Measurements from ENCODE around the gene SMCO2.

Gene SMCO2

GRCh38 chr12:27500546-27500945, 54.0 kb downstream of the SMCO2 start:
- no peak for DNase-seq (ENCODE audit: low spot score)

GRCh38 chr12:27502021-27502435, 55.5 kb downstream of the SMCO2 start:
- DNase-seq (ENCODE audit: low spot score), result no peak

- DNase-seq (ENCODE audit: low spot score), result no peak
Observed at GRCh38 chr12:27504507-27504906, 58.0 kb downstream of the SMCO2 start.

GRCh38 chr12:27505109-27505508, 58.6 kb downstream of the SMCO2 start:
- no peak for DNase-seq (ENCODE audit: low spot score)

GRCh38 chr12:27505761-27506160, 59.2 kb downstream of the SMCO2 start:
- DNase-seq (ENCODE audit: low spot score), result no peak

GRCh38 chr12:27506645-27507189, 60.2 kb downstream of the SMCO2 start:
- no peak for DNase-seq (ENCODE audit: low spot score)

- no peak for DNase-seq (ENCODE audit: low spot score)
Observed at GRCh38 chr12:27508736-27509431, 62.3 kb downstream of the SMCO2 start.

- no peak for DNase-seq (ENCODE audit: low spot score)
Observed at GRCh38 chr12:27511031-27511722, 64.6 kb downstream of the SMCO2 start.

- DNase-seq (ENCODE audit: low spot score), result no peak
Observed at GRCh38 chr12:27511723-27512045, 65.1 kb downstream of the SMCO2 start.

- DNase-seq (ENCODE audit: low spot score), result no peak
Observed at GRCh38 chr12:27513155-27513824, 66.8 kb downstream of the SMCO2 start.

GRCh38 chr12:27515671-27516070, 69.1 kb downstream of the SMCO2 start:
- no peak for DNase-seq (ENCODE audit: low spot score)

GRCh38 chr12:27516625-27517024, 70.1 kb downstream of the SMCO2 start:
- DNase-seq (ENCODE audit: low spot score), result no peak

GRCh38 chr12:27517546-27517945, 71.0 kb downstream of the SMCO2 start:
- no peak for DNase-seq (ENCODE audit: low spot score)

- no peak for DNase-seq (ENCODE audit: low spot score)
Observed at GRCh38 chr12:27517961-27518665, 71.6 kb downstream of the SMCO2 start.

- DNase-seq (ENCODE audit: low spot score), result no peak
Observed at GRCh38 chr12:27521066-27521465, 74.5 kb downstream of the SMCO2 start.

- no peak for DNase-seq (ENCODE audit: low spot score)
Observed at GRCh38 chr12:27521981-27522380, 75.4 kb downstream of the SMCO2 start.

GRCh38 chr12:27523305-27523641, 76.7 kb downstream of the SMCO2 start:
- no peak for DNase-seq (ENCODE audit: low spot score)

- DNase-seq (ENCODE audit: low spot score), result peak; percentile 96
Observed at GRCh38 chr12:27523642-27524493, 77.3 kb downstream of the SMCO2 start, which contains the start of gene PPFIBP1. TSS of gene PPFIBP1 (plus strand) at chr12:27524206. CDS start at chr12:27633397, 109,191 bp downstream.

GRCh38 chr12:27524494-27524835, 77.9 kb downstream of the SMCO2 start:
- no peak for DNase-seq (ENCODE audit: low spot score)

- DNase-seq (ENCODE audit: low spot score), result no peak
Observed at GRCh38 chr12:27524839-27525753, 78.6 kb downstream of the SMCO2 start.
